Right ventricle myocardium superior (tissue), 1 donor: ENCODE measurements around the gene ADCY5. TPM values are rescaled to one million over a fixed set of nuclear protein-coding genes. Genes with fewer than 3 reads are reported as not detected.

Experiments
- ATAC-seq: fragments of 200-7000 bp; cut with Tn5 transposase; one replicate; pipeline ENCODE4 v1.9.1; 2020; ENCODE audit warnings: mild to moderate bottlenecking; ENCODE audit not compliant: poor library complexity
- DNase-seq: peaks from one replicate; pipeline ENCODE4 v3.0.0-alpha.2; 2020
- intact Hi-C: fragments of 100-400 bp; cut with DNase I; formaldehyde crosslinking; loops from one replicate; pipeline ENCODE4 v1.11.2; 2022
- total RNA-seq: library from RNA; stranded (reverse); fragmentation: NEBNext Ultra II Directional; extraction: Animal tissue kit (Norgen Biotek cat#: 25700); gene quantifications from one replicate; pipeline ENCODE4 v1.2.1, GENCODE V29; 2021
- donor health status: DM: no; HTN: yes; CAD: no; lungs with severe emphysema.

Gene ADCY5
- total RNA-seq, 1 donor from 2014 or later = 225 TPM

DNA sequence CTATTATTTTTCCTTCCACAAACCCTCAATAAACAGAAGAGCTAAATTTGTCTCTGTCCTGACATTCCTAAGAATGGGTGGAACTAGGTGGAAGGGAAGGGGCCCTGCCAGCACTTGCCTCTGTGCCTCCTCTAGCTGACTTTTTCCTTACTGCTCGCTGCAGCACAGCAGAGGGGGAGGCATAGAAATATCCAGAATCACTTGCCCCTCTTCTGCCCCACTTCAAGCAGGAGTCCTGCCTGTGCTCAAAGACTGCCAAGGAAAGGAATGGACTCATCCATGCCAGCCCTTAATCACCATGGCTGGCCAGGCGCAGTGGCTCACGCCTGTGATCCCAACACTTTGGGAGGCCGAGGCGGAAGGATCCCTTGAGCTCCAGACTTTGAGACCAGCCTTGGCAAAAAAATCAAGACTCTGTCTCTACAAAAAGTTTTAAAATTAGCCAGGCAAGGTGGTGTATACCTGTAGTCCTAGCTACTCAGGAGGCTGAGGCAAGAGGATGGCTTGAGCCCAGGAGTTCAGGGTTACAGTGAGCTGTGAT lies 51.8 kb downstream of the ADCY5 start:
- no peak for DNase-seq
- intact Hi-C loops = no loop called here
- ATAC-seq = peak; percentile 3

DNA sequence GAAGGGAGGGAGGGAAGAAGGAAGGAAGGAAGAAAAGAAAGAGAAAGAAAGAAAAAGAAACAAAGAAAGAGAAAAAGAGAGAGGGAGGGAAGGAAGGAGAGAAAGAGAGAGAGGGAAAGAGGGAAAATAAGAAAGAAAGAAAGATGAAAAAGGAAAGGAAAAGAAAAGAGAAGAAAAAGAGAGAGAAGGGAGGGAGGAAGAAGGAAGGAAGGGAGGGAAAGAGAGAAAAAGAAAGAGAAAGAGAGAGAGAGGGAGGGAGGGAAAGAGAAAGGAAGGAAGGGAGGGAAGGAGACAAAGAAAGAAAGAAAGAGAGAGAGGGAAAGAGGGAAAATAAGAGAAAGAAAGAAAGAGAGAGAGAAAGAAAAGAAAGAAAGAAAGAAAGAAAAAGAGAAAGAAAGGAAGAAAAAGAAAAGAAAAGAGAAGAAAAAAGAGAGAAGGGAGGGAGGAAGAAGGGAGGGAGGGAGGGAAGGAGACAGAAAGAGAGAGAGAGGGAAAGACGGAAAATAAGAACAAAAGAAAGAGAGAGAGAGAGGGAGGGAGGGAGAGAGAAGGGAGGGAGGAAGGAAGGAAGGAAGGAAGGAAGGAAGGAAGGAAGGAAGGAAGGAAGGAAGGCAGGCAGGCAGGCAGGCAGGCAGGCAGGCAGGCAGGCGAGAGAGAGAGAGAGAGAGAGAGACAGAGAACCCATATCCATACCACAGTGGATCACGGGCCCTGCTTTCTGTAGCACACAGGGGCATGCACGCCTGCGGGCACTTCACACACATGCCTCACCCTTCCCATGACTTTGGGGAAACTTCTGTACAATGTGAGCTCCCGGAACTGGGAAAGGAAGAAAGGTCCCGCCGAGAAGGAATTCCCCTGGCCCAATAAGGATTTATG lies 52.5 kb downstream of the ADCY5 start:
- intact Hi-C loops = no loop called here
- DNase-seq (no peak), ATAC-seq (peak; percentile 39)

DNA sequence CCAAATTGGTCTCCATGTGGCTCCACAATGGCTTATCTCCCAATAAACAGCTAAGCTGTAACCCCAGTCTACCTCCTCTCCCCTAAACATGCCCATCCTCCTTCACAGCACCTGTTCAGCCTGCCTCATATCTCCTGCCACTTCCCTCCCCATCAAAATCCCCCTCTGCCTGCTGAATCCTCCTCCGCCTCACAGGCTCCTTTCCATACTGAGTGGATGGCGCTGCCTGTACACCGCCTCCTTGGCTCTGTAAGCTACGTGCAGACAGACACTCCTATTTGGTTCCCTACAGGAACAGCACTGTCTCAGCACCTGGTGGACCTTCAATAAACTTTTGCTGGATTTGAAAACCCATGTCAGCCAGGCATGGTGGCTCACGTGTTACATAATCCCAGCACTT lies 53.7 kb downstream of the ADCY5 start:
- ATAC-seq = peak; percentile 7
- intact Hi-C loops = no loop called here

DNA sequence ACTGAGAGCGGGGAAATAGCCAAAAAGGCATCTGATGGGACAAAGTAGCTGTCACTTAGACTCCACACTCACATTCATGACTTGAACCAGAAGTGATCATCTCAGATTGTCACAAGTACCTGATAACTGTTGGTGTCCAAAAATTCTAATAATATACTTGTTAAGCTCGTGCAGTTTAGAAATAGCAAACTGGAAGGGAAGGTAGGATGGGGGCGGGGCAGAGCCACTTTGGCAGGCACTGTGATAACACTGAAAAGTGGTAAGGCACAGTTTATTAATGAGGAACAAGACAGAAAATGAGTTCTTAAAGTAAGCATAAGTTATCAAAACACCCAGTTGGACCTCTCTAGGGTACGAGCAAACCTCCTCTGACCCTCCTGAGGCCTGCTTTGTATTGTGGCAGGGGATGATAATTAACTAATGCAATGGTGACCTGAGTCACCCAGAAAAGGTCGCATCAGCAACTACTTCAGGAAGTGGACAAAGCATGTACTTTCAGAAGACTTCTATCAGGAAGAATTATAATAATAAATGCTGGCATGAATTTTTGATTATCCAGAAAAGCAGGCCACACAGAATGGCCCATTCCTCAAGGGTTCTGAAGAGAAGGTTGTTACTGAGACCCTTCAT lies 54.4 kb downstream of the ADCY5 start:
- peak; percentile 50 for ATAC-seq
- peak; percentile 65 for DNase-seq
- intact Hi-C loops = no loop called here

More for the DNA sequence above, 53.7 kb downstream of the ADCY5 start:
- DNase-seq = no peak

DNA sequence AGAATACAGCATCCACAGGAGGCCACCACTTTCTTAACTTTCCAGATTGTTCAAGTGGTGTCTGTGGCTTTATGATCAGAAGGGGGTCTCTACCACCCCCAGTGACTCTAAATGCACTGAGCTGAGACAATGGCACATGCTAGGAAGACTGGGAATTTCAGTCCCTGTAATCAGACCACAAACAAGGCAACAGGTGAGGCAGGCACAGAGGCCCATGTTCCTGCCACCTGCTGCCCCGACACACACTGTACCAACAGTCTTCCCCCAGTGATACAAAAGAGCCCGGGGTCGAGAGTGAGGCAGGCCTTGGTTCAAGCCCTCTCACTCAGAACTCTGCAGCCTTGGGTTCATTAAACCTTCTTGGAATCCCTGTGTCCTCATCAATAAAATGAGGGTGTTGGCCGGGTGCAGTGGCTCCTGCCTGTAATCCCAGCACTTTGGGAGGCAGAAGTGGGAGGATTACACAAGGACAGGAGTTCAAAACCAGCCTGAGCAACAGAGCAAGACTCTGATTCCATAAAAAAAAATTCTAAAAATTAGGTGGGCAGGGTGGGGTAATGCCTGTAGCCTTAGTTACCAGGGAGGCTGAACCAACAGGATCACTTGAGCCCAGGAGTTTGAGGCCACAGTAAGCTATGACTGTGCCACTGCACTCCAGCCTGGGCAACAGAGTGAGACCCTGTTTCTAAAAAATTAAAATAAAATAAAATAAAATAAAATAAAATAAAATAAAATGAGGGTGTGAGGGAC lies 55.8 kb downstream of the ADCY5 start:
- intact Hi-C loops = no loop called here
- no peak for DNase-seq
- no peak for ATAC-seq

DNA sequence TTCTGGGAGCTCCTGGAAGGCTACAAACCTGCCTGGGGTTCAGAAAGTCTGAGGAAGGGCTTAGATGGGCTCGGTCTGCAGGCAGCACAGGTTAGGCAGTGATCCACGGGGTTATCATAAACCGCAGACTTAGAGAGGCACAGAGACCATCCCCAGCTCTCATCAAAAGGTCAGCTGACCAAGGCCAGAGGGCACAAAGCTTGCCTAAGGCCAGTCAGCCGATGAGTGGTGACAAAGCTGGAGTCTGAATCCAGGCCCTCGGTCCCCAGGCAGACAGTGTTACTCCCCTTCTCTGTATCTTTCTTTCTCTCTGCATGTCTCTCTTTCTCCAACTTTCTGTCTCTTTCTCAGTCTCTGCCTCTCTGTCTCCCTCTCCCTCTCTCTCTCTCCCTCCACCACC lies 56.5 kb downstream of the ADCY5 start:
- DNase-seq = no peak
- no peak for ATAC-seq
- intact Hi-C loops = no loop called here

DNA sequence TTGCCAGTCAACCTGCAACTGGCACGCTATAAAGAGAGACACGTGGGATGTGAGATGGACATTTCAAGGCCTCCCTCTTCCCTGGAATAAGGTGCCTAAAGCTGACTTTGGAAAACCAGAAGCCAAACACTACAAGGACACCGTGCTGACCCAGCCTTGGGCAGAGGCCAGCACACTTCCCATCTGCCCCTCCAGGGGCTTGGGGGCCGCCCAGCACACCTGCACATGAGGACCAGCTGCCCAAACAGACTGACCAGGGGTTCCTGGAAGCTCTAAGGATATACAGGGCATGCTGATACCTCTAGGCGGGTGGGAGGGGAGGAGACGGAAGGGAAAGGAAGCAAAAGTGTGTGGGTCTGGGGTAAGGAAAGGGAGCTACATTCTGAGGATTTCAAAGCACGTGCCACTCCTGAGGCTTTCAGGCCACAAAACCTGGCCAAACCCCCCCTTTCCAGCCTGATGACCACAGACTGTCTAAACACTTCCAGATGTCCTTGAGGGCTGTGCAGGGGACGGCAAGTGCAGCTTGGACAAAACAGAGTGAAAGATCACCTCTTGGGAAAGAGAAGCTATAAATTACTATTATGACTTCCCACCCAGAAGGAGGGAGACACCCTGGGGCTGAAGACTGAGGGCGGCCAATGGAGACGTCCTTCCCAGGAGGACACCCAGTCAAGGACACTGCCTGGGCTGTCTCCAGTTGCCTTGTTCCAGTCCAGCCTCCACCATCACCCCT lies 57.9 kb downstream of the ADCY5 start:
- ATAC-seq = peak; percentile 1
- DNase-seq = no peak
- intact Hi-C loops = no loop called here

DNA sequence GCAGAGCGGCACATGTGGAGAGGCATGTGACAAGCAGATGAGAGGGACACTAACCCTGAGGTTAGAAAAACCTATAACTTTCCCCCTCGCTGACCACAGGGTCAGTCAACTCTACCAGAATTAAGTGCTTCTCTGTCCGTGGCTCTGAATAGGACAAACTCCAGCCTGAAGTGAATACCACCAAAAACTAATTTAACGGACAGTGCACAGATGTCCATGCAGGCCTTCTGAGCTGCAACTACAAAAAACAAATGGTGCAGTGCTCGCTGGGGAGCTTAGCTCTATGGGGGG lies 59.3 kb downstream of the ADCY5 start:
- DNase-seq (no peak), ATAC-seq (no peak)
- intact Hi-C loops = no loop called here

DNA sequence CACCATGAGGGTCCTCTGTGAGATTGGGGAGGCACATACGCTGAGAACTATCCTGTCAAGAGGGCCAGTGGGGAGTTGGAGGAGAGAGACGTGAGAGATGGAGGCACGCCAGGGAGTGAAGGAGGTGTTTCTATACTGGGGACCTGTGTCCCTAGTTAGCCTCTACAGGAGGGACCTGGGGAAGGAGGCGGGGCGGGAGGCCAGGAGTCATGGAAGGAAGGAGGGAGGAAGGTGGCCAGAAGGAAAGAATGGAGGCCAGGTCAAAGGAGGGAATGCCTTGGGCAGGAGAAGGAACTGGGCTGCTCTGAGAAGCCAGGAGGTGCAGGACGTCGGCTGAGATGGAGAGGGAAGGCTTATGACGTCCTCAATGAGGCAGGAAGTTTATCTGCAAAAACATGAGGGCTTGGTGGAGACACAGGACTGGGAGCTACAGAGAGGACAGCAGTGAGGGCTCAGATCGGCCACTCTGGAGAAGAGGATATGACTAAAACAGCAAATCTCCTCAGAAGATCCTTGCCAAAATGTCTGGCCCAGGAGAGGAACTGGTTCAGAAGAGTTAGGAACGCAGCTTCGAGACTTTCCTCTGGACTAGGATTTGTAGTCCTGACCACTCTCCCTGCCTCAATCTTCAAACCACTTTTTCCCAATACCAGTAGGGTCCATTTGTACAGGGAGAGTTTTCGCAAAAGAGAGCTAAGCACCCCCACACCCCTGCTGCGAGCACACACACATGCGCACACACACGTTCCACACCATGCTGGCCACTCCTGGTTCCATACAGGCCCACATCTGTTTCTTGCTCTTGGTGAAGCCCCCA lies 59.9 kb downstream of the ADCY5 start:
- intact Hi-C loops = no loop called here
- ATAC-seq (peak; percentile 37), DNase-seq (no peak)

DNA sequence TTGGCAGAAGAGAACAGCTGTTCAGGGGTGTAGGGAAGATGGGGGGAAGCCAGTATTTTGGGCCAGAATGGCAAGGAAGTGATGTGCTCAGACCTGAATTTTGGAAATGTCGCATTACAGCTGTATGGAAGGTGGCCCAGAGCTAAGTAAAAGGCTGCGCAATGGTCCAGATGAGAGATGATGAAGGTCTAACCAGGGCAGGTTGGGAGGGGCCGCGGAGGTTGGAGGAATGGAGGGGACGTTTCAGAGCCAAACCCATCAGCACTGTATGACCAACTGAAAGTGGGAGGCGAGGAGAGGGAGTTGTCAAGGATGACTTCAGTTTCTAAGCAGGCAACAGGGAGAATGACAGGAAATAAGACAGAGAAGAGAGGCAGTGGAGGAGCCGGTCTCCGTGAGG lies 60.8 kb downstream of the ADCY5 start:
- ATAC-seq (no peak), DNase-seq (no peak)
- intact Hi-C loops = no loop called here

DNA sequence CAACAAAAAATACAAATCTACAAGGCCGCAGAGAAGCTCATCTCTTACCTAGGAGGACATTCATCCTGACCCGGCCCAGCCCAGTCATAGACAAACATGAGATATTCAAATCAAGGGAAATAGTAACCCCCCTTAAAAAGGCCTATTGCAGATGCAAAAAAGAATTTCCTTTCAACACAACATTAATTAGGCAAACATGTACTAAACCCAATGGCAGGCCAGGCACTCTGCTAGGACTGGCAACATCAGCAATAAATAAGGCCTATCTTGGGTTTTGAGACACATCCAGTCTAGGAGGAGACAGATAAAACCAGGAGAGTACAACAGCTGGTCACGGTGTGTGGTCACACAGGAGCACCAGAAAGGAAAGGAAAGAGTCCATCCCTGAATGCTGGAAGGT lies 61.4 kb downstream of the ADCY5 start:
- no peak for DNase-seq
- no peak for ATAC-seq
- intact Hi-C loops = no loop called here

DNA sequence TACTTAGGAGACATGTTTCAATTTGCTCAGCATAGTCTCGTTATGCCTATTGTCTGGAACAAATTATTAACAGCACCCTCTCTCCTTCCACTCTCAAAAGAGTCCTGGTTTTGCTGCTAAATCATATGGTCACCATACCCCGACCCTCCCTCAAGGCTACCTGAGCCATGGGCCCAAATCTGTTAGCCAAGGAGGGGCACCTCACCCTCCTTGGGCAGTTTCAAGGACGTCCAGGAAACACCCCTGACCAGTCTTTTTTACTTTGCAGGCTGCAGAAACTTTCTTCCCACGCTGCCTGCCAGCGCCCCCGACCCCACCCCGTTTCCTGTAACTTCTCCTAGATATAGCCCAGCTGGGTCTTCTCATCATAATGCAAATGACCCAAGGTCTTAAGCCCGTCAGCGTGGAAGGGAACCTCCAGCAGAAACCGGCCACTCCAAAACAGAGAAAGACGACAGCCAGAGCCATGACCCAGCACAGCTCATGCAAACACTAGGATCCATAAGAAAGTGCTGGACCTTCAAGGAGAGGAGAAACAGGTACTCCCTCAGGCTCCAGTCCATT lies 62.3 kb downstream of the ADCY5 start:
- DNase-seq = no peak
- intact Hi-C loops = no loop called here
- no peak for ATAC-seq

DNA sequence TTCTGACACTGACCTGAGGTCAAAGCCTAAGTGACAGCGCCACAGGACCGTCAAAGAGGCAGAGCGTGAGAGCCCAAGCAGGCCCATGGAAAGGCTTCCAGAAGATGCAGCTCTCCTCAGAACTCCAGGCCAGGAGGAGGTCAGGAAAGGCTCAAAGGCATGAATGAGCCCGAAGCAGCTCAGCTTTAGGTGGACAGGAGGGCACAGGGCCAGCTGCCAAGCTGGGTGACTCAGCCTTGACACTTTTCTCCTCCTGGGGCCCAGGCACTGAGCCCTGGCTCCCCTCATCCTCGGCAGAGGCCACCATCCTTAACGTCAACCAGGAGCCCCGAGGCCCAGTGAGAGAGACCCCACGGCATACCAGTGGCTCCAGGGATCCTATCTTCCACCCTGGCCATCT lies 62.9 kb downstream of the ADCY5 start:
- ATAC-seq (peak; percentile 46), DNase-seq (peak; percentile 72)
- intact Hi-C loops = no loop called here

DNA sequence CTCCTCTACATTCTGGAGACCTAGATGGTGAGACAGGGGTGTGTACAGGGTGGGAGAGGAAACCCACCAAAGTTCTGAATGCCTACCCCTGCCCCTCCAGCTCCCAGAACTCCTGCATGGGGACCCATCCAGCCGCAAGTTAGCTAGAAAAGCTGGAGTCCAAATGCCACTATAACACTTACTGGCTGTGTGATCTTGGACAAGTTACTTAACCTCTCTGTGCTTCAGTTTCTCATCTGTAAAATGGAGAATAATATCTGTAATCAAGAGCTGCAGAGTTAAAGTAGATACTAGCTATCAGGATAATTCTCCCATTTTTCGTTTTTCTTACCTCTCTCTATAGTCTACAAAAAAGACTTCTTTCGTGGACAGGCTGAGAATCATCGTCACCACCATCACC lies 63.4 kb downstream of the ADCY5 start:
- intact Hi-C loops = no loop called here

DNA sequence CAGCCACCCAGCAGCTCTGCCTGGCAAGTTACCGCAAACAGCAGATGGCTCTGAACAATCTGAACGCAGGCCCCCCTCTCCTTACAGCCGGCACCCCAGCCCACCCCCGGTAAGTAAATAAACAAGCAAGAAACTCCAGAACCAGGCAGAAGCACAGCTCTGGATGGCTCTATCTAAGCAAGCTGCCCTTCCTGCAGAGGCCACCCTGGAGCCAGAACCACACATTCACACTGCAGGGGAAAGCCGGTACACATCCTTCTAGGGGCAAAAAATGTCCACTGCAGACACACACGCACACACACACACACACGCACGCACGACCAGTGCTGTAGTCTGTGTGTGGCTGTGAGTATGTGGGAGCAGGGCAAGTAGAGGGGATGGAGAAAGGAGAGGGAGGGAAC lies 63.9 kb downstream of the ADCY5 start:
- ATAC-seq (peak; percentile 59), DNase-seq (peak; percentile 61)
- intact Hi-C loops = no loop called here

More for the DNA sequence above, 63.4 kb downstream of the ADCY5 start:
- no peak for ATAC-seq
- DNase-seq = no peak

DNA sequence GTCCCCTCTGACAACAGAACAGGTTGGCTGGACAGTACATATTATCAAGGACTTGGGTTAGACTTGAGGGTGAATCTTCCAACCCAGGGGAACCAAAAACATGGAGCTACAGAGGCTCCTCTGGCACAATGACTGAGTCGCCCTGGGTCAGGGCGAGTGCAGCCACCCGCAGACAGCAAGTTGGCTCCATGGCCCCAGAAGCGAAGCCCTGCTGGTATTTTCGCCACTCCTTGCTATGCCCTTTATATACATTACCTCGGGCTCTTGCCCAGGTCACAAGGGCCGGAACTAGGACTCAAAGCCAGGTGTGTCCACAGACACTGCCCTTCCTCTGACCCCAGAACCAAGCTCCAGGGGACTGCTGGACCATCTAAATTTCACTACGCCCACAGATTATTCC lies 64.6 kb downstream of the ADCY5 start:
- DNase-seq (no peak), ATAC-seq (peak; percentile 3)
- intact Hi-C loops = no loop called here

DNA sequence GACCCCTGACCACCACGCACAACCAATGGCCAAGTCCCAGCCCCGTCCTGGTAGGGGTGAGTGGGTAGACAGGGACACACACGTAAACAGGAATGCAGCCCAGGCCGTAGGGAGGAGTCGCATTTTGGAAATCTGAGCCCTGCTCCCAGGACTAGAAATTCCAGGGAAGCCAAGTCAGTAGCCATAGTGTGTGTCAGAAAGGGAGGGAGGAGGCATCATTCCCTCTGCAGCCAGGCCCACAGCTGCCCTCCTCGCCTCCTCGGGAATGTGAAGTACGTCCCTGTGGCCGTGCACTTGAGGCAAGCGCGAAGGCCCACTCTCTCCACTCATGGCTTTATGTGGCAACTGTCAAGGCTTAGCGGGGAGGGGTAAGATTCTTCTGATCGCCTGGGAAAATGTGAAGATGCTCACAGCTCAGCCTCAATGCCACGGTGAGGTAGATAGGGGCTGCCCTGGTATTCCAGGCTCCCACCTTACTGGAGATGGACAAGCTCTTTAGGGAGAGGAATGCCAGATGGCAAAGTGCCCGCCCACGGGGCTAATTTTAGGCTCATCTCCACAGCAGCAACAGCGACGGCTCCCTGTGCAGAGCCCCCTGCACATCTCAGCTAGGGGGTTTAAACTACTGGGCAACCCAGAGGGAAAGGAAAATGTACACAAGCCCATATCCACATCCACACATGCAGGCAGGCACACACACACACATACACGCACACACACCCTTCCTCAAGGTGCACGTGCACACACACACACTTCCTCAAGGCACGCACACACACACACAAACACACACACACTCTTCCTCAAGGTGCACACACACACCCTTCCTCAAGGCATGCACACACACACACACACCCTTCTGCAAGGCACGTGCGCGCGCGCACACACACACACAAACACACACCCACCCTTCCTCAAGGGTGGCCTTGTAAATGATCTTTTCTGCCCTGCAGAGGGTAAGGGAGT lies 65.5 kb downstream of the ADCY5 start:
- intact Hi-C loops = no loop called here
- DNase-seq (peak; percentile 81), ATAC-seq (peak; percentile 58)
